MM.1S (cell line): ENCODE measurements around the gene BEGAIN.

Experiments used
- EZH2 ChIP-seq: fragments of 300-600 bp; sonication (generic); optimal IDR thresholded peaks from 2 replicates; pipeline ENCODE3; 2017; ENCODE audit warnings: low read depth, mild to moderate bottlenecking, antibody characterized with exemption, low read length, mixed read lengths
- EZH2phosphoT487 ChIP-seq: fragments of 300-600 bp; sonication (generic); IDR thresholded peaks from 2 replicates; pipeline ENCODE4 v1.6.1; 2018; ENCODE audit warnings: antibody characterized with exemption, low read length
- TF ChIP-seq, protein P1 (sequence below): fragments of 300-600 bp; sonication (generic); IDR thresholded peaks from 2 replicates; pipeline ENCODE4 v1.5.1; 2016; ENCODE audit warnings: antibody characterized with exemption, low read length, mixed read lengths

DNA sequence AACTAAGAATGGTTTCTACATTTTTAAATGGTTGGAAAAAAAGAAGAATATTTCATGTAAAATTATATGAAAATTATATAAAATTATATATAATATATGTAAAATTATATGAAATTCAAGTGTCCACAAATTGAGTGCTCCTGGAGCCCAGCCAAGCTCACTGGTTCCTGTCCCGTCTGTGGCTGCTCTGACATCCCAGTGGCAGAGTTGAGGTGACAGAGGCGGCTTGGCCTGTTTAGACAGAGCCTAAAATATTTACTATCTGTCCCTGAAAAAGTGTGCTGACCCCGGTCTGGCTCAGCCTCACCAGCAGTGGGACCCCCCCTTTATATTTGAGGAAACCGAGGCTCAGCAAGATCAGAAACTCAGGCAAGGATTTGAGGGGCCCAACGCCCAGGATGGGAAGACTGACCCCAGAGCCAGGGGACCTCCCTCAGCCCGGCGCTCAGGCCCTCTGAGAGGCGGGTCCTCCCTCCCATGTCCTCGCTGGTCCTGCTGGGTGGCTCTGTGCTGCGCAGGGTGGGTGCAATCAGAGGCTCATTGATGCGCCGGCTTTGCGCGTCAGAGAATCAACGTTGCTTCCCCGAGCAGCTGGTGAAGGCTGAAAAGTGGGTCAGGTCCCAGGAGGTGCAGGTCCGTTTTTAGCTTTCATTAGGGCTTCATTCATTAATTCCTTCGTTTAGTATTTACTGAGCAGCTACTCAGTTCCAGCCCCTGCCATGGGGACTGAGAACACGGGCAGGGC lies 21.5 kb upstream of the BEGAIN start:
- TF ChIP-seq, protein P1, sequence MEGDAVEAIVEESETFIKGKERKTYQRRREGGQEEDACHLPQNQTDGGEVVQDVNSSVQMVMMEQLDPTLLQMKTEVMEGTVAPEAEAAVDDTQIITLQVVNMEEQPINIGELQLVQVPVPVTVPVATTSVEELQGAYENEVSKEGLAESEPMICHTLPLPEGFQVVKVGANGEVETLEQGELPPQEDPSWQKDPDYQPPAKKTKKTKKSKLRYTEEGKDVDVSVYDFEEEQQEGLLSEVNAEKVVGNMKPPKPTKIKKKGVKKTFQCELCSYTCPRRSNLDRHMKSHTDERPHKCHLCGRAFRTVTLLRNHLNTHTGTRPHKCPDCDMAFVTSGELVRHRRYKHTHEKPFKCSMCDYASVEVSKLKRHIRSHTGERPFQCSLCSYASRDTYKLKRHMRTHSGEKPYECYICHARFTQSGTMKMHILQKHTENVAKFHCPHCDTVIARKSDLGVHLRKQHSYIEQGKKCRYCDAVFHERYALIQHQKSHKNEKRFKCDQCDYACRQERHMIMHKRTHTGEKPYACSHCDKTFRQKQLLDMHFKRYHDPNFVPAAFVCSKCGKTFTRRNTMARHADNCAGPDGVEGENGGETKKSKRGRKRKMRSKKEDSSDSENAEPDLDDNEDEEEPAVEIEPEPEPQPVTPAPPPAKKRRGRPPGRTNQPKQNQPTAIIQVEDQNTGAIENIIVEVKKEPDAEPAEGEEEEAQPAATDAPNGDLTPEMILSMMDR: no peak
- TF ChIP-seq EZH2: no peak
- TF ChIP-seq EZH2phosphoT487: no peak
